Measurements from ENCODE around the gene ALPG. TPM values are rescaled to one million over a fixed set of nuclear protein-coding genes. Genes with fewer than 3 reads are reported as not detected.

Gene ALPG
- total RNA-seq, 1 experiment from 2014 or later, result 2.5 TPM

DNA sequence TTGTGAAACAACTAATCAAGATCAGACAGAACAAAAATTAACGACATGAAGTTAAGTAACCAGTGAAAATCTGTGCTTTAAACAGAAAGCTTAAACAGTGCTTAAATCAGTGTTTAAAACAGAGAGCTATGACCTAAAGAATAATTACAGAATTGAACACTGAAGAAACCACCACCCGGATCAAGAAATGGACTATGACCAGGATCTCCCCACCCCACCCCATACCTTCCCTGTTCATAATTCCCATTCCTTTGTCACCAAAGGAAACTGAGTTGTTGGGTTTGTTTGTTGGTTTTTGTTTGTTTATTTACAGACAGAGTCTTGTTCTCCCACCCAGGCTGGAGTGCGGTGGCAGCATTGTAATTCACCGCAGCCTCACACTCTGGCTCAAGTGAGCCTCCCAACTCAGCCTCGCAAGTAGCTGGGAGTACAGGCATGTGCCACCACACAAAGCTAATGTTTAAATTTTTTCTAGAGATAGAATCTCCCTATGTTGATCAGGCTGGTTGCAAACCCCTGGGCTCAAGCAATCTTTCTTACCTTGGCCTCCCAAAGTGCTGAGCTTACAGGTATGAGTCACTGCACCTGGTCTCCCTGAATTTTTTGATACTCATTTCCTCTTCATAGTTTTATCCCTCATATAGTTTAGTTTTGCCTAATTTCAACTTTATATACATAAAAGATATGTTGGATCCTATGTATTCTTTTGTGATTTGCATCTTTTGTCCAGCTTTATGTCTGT, 8.2 kb upstream of the ALPG start:
- POLR2A ChIA-PET, result no interaction called here
- H3K9me3 Mint-ChIP-seq (ENCODE audit: unreplicated experiment), result no peaks in the 10 kb centered on the region
- DNase-seq, result no peak

DNA sequence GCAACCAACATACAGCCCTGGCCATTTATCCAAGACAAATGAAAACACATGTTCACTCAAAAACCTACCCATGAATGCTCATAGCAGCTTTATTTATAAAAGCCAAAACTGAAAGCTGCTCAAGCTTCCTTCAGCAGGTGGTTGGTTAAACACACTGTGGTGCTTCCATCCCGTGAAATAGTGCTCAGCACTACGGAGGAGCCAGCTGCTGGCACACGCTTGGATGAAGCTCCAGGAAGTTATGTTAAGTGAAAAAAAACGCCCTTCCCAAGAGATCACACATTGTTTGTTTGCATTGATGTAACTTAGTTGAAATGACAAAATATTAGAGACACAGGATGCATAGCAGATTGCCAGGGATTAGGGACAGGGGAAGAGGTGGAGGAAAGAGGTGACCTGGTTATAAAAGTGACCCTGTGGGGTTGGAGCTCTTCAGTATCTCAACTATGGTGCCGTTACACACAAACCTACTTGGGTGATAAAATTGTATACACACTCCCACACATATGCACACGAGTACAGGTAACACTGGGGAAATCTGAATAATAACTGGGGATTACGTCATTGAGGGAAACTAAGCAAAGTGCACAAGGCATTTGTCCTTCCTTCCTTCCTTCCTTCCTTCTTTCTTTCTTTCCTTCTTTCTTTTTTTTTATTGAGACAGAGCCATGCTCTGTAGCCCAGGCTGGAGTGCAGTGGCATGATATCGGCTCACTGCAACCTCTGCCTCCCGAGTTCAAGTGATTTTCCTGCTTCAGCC, 6.2 kb upstream of the ALPG start:
- H3K36me3 Mint-ChIP-seq (ENCODE audit: insufficient read depth, unreplicated experiment), result no peaks in the 10 kb centered on the region
- Histone ChIP-seq H3K27me3 (replicated peaks; ENCODE audit: control insufficient read depth, insufficient read depth, low read length) (no peaks in the 10 kb centered on the region), H3K36me3 (ENCODE audit: control insufficient read depth, insufficient read depth, low read length) (no peaks in the 10 kb centered on the region), H3K4me1 (0 out of 2 replicates have a peak, but pooled peaks cover 5% of the 10 kb centered on the region), H3K4me3 (ENCODE audit: low read depth, low read length) (no peak overlapping the region), H3K9me3 (no peaks in the 10 kb centered on the region)
- ChIA-PET CTCF (no interaction called here), POLR2A (no interaction called here)
- H3K27ac Mint-ChIP-seq (ENCODE audit: unreplicated experiment), result no peak overlapping the region
- no peak overlapping the region for H3K4me3 Mint-ChIP-seq (ENCODE audit: unreplicated experiment)
- BruUV-seq (replicated peaks), result no TSS peak
- TF ChIP-seq, protein P1, sequence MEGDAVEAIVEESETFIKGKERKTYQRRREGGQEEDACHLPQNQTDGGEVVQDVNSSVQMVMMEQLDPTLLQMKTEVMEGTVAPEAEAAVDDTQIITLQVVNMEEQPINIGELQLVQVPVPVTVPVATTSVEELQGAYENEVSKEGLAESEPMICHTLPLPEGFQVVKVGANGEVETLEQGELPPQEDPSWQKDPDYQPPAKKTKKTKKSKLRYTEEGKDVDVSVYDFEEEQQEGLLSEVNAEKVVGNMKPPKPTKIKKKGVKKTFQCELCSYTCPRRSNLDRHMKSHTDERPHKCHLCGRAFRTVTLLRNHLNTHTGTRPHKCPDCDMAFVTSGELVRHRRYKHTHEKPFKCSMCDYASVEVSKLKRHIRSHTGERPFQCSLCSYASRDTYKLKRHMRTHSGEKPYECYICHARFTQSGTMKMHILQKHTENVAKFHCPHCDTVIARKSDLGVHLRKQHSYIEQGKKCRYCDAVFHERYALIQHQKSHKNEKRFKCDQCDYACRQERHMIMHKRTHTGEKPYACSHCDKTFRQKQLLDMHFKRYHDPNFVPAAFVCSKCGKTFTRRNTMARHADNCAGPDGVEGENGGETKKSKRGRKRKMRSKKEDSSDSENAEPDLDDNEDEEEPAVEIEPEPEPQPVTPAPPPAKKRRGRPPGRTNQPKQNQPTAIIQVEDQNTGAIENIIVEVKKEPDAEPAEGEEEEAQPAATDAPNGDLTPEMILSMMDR (IDR thresholded peaks at IDR 0.05; ENCODE audit: insufficient read depth in 1 of 2, low read depth in 1 of 2, low read length in 1 of 2, severe bottlenecking in 1 of 2, unreplicated experiment in 1 of 2), result no peak
- intact Hi-C loops (cut with micrococcal nuclease; ENCODE audit: unreplicated experiment), result no loop called here
- H3K27me3 Mint-ChIP-seq (ENCODE audit: insufficient read depth, unreplicated experiment), result no peaks in the 10 kb centered on the region
- no peaks in the 10 kb centered on the region for H3K4me1 Mint-ChIP-seq (ENCODE audit: low read depth, unreplicated experiment)
- DNase-seq, result no peak
- H3K9me3 Mint-ChIP-seq (ENCODE audit: unreplicated experiment), result no peaks in the 10 kb centered on the region

More for the DNA sequence above, 8.2 kb upstream of the ALPG start:
- BruUV-seq (replicated peaks), result no TSS peak
- Mint-ChIP-seq H3K27ac (ENCODE audit: unreplicated experiment) (no peak overlapping the region), H3K4me3 (ENCODE audit: unreplicated experiment) (no peak overlapping the region), H3K4me1 (ENCODE audit: low read depth, unreplicated experiment) (no peaks in the 10 kb centered on the region), H3K36me3 (ENCODE audit: insufficient read depth, unreplicated experiment) (no peaks in the 10 kb centered on the region), H3K27me3 (ENCODE audit: insufficient read depth, unreplicated experiment) (no peaks in the 10 kb centered on the region)
- Histone ChIP-seq H3K9me3 (no peaks in the 10 kb centered on the region), H3K4me3 (ENCODE audit: low read depth, low read length) (no peak overlapping the region), H3K36me3 (ENCODE audit: control insufficient read depth, insufficient read depth, low read length) (no peaks in the 10 kb centered on the region), H3K4me1 (0 out of 2 replicates have a peak, but pooled peaks cover 5% of the 10 kb centered on the region), H3K27me3 (replicated peaks; ENCODE audit: control insufficient read depth, insufficient read depth, low read length) (no peaks in the 10 kb centered on the region)
- CTCF ChIA-PET, result no interaction called here
- TF ChIP-seq, protein P1 (IDR thresholded peaks at IDR 0.05; ENCODE audit: insufficient read depth in 1 of 2, low read depth in 1 of 2, low read length in 1 of 2, severe bottlenecking in 1 of 2, unreplicated experiment in 1 of 2), result no peak
- intact Hi-C loops (cut with micrococcal nuclease; ENCODE audit: unreplicated experiment), result no loop called here

DNA sequence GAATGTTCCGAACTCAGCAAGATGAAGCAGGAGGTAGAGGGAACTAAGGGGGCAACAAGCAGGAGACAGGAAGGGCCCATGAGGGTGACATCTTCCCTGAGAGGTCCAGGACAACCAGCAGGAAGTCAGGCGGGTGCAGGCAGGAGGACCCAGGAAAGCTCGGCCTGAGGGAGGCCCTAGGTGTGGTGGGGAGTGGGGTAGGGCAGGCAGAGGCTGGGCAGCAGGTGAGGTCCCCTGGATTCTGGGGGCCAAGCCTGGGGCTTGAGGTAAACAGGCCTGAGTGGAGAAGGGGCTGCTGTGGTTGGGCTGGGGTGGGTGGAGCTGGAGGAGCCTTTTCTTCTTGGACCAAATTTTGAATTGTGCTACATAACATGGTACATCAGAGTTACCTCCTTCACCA, 4.1 kb upstream of the ALPG start:
- no TSS peak for BruUV-seq (replicated peaks)
- no peaks in the 10 kb centered on the region for H3K27me3 Mint-ChIP-seq (ENCODE audit: insufficient read depth, unreplicated experiment)
- no peak overlapping the region for H3K27ac Mint-ChIP-seq (ENCODE audit: unreplicated experiment)
- H3K4me3 Mint-ChIP-seq (ENCODE audit: unreplicated experiment), result no peak overlapping the region
- H3K4me1 ChIP-seq, result 0 out of 2 replicates have a peak, but pooled peaks cover 5% of the 10 kb centered on the region
- DNase-seq, result no peak
- H3K4me3 ChIP-seq (ENCODE audit: low read depth, low read length), result no peak overlapping the region
- ChIA-PET CTCF (no interaction called here), POLR2A (no interaction called here)
- H3K9me3 Mint-ChIP-seq (ENCODE audit: unreplicated experiment), result no peaks in the 10 kb centered on the region
- TF ChIP-seq, protein P1 (IDR thresholded peaks at IDR 0.05; ENCODE audit: insufficient read depth in 1 of 2, low read depth in 1 of 2, low read length in 1 of 2, severe bottlenecking in 1 of 2, unreplicated experiment in 1 of 2), result no peak
- no peaks in the 10 kb centered on the region for H3K27me3 ChIP-seq (replicated peaks; ENCODE audit: control insufficient read depth, insufficient read depth, low read length)
- no peaks in the 10 kb centered on the region for H3K9me3 ChIP-seq
- H3K4me1 Mint-ChIP-seq (ENCODE audit: low read depth, unreplicated experiment), result no peaks in the 10 kb centered on the region
- H3K36me3 ChIP-seq (ENCODE audit: control insufficient read depth, insufficient read depth, low read length), result no peaks in the 10 kb centered on the region
- no peaks in the 10 kb centered on the region for H3K36me3 Mint-ChIP-seq (ENCODE audit: insufficient read depth, unreplicated experiment)
- intact Hi-C loops (cut with micrococcal nuclease; ENCODE audit: unreplicated experiment), result no loop called here

Measured in Caco-2 (cell line).